Adipose tissue (tissue), 3 donors: Measurements from ENCODE around the gene TCTA. TPM values are rescaled to one million over a fixed set of nuclear protein-coding genes. Genes with fewer than 3 reads are reported as not detected.

Experiments used
- H3K27ac ChIP-seq: one replicate; pipeline ENCODE4 v1.5.1; 2013; ENCODE audit warnings: low read depth, low read length
- WGBS, 3 donors: extraction: QIAGEN DNeasy Blood & Tissue Kit; methylation state at CpG; one replicate each; pipeline ENCODE4 v1.1.7; 2013; 5-methylcytosine and 5-hydroxymethylcytosine counted together
- polyA plus RNA-seq, 3 donors: library from polyadenylated mRNA; stranded (reverse); fragments of 200-250 nt; gene quantifications; one replicate each; pipeline ENCODE4 v1.2.3, GENCODE V29; 2013
- donor health status: healthy with polysubstance abuse.
- donor health status: Bipolar disorder and iron deficiency.
- donor health status: healthy.

The TCTA gene
- polyA plus RNA-seq, 3 donors = 19.9 to 33.8 (median 31.2) TPM

- 96 to 98% (median 97%) methylated on average over 5 of the region's 5 CpGs for WGBS, 3 donors
- no peak overlapping the region for H3K27ac ChIP-seq
Measured at GRCh38 chr3:49445391-49445790, 33.2 kb downstream of the TCTA start.

- no peak overlapping the region for H3K27ac ChIP-seq
- 91 to 99% (median 95%) methylated on average over 4 of the region's 4 CpGs for WGBS, 3 donors
Measured at GRCh38 chr3:49453621-49454020, 41.4 kb downstream of the TCTA start.

GRCh38 chr3:49454458-49454857 lies 42.2 kb downstream of the TCTA start:
- no peak overlapping the region for H3K27ac ChIP-seq
- 37 to 86% (median 74%) methylated on average over 2 of the region's 2 CpGs for WGBS, 3 donors

- 48 to 68% (median 52%) methylated on average over 3 of the region's 3 CpGs for WGBS, 3 donors
- H3K27ac ChIP-seq = no peak overlapping the region
Measured at GRCh38 chr3:49454898-49455681, 42.9 kb downstream of the TCTA start.

GRCh38 chr3:49456466-49456865 lies 44.2 kb downstream of the TCTA start:
- 84 to 95% (median 93%) methylated on average over 3 of the region's 3 CpGs for WGBS, 3 donors
- H3K27ac ChIP-seq = no peak overlapping the region

GRCh38 chr3:49460188-49460890 lies 48.1 kb downstream of the TCTA start:
- H3K27ac ChIP-seq = no peak overlapping the region
- WGBS, 3 donors = 33 to 93% (median 93%) methylated on average over 2 of the region's 2 CpGs

- H3K27ac ChIP-seq = no peak overlapping the region
- WGBS, 3 donors = 66 to 90% (median 85%) methylated on average over 4 of the region's 4 CpGs
Measured at GRCh38 chr3:49460956-49461355, 48.7 kb downstream of the TCTA start.

- no peak overlapping the region for H3K27ac ChIP-seq
- 21 to 51% (median 43%) methylated on average over 1 of the region's 1 CpG for WGBS, 3 donors
Measured at GRCh38 chr3:49461443-49462171, 49.4 kb downstream of the TCTA start.

- WGBS, 3 donors = 45 to 79% (median 75%) methylated on average over 3 of the region's 3 CpGs
- H3K27ac ChIP-seq = no peak overlapping the region
Measured at GRCh38 chr3:49462222-49462621, 50.0 kb downstream of the TCTA start.

GRCh38 chr3:49465270-49466034 lies 53.2 kb downstream of the TCTA start:
- no peak overlapping the region for H3K27ac ChIP-seq
- WGBS, 3 donors = 77 to 83% (median 78%) methylated on average over 17 to 18 of the region's 18 CpGs

Other genes starting within 250 kb of the TCTA start
- gene CCDC71, start 246.1 kb upstream of the TCTA start, polyA plus RNA-seq = 10 to 100 TPM in 1 of 3 donors, 1 to 10 TPM in 2; 8.0 to 18.7 (median 9.1) TPM
- 10 to 100 TPM; 32.3 to 73.4 (median 43.5) TPM for gene KLHDC8B, start 240.8 kb upstream of the TCTA start, polyA plus RNA-seq
- gene C3orf62, start 135.2 kb upstream of the TCTA start, polyA plus RNA-seq = 1 to 10 TPM; 1.9 to 4.2 (median 3.9) TPM
- 10 to 100 TPM; 16.5 to 32.1 (median 30.4) TPM for gene USP4, start 72.4 kb upstream of the TCTA start, polyA plus RNA-seq
- gene GPX1, start 54.1 kb upstream of the TCTA start, polyA plus RNA-seq = 1,000 to 10,000 TPM in 1 of 3 donors, 100 to 1,000 TPM in 2; 174 to 1,140 (median 788) TPM
- 100 to 1,000 TPM; 162 to 513 (median 415) TPM for gene RHOA, start 447 bp upstream of the TCTA start, polyA plus RNA-seq
- gene AMT, start 10.1 kb downstream of the TCTA start, polyA plus RNA-seq = 10 to 100 TPM in 2 of 3 donors, 1 to 10 TPM in 1; 4.7 to 14.6 (median 11.2) TPM
- gene NICN1, start 16.9 kb downstream of the TCTA start, polyA plus RNA-seq = 10 to 100 TPM in 1 of 3 donors, 1 to 10 TPM in 2; 3.5 to 10.3 (median 8.7) TPM
- 10 to 100 TPM; 12.5 to 43.2 (median 23.5) TPM for gene DAG1, start 57.8 kb downstream of the TCTA start, polyA plus RNA-seq
- under 1 TPM; 0.06 to 0.49 (median 0.11) TPM for gene BSN, start 142.1 kb downstream of the TCTA start, polyA plus RNA-seq